Activated T-cell treated with anti-CD3 and anti-CD28 coated beads for 48 hours (primary cell): ENCODE data around the gene LMLN.
A peak's percentile ranks its signal among the peaks of the same experiment; 100 is the strongest.
"Not testable (repeated sequence)": the region's sequence is repeated elsewhere in the genome, so short reads cannot be mapped to it uniquely, and the experiment has no call there.

Source experiments
- DNase-seq: peaks from one replicate; pipeline ENCODE4 v3.0.0-alpha.2; 2020; ENCODE audit warnings: low read depth

Gene LMLN

GRCh38 chr3:197959891-197960693 lies at the start of gene LMLN:
TSS of gene LMLN (plus strand) at chr3:197960217. CDS start at chr3:197960246, 29 bp downstream.
- peak; percentile 94 for DNase-seq

- DNase-seq, result no peak
Observed at GRCh38 chr3:197912741-197913476, 47.1 kb upstream of the LMLN start.

- no peak for DNase-seq
Observed at GRCh38 chr3:197913641-197914380, 46.2 kb upstream of the LMLN start.

GRCh38 chr3:197921429-197922275 lies 38.4 kb upstream of the LMLN start:
- not testable (repeated sequence) for DNase-seq

GRCh38 chr3:197926418-197926817 lies 33.6 kb upstream of the LMLN start:
- no peak for DNase-seq

GRCh38 chr3:197927578-197927977 lies 32.4 kb upstream of the LMLN start:
- DNase-seq, result not testable (repeated sequence)

GRCh38 chr3:197936819-197937384 lies 23.1 kb upstream of the LMLN start:
- no peak for DNase-seq

- DNase-seq, result no peak
Observed at GRCh38 chr3:197940745-197941384, 19.2 kb upstream of the LMLN start.

- no peak for DNase-seq
Observed at GRCh38 chr3:197942956-197943556, 17.0 kb upstream of the LMLN start.

- DNase-seq, result no peak
Observed at GRCh38 chr3:197949191-197949777, 10.7 kb upstream of the LMLN start.

- peak; percentile 70 for DNase-seq
Observed at GRCh38 chr3:197949778-197950676, 10.0 kb upstream of the LMLN start, which contains the start of gene RPL35A. TSS of gene RPL35A (plus strand) at chr3:197950190. CDS start at chr3:197950968, 778 bp downstream.

- no peak for DNase-seq
Observed at GRCh38 chr3:197950677-197951061, 9.3 kb upstream of the LMLN start.

- no peak for DNase-seq
Observed at GRCh38 chr3:197951392-197951990, 8.5 kb upstream of the LMLN start.

GRCh38 chr3:197952440-197952839 lies 7.6 kb upstream of the LMLN start:
- DNase-seq, result no peak

- DNase-seq, result no peak
Observed at GRCh38 chr3:197953325-197953724, 6.7 kb upstream of the LMLN start.

- DNase-seq, result no peak
Observed at GRCh38 chr3:197953881-197954280, 6.1 kb upstream of the LMLN start.

- no peak for DNase-seq
Observed at GRCh38 chr3:197955892-197956477, 4.0 kb upstream of the LMLN start.

- no peak for DNase-seq
Observed at GRCh38 chr3:197956626-197956988, 3.4 kb upstream of the LMLN start.
